Gastrocnemius medialis (tissue), 4 donors: ENCODE results near the gene SLC16A3. TPM values are rescaled to one million over a fixed set of nuclear protein-coding genes. Genes with fewer than 3 reads are reported as not detected.

ENCODE experiments used
- ATAC-seq, 2 donors: fragments of 150-250 bp; one replicate each; pipeline ENCODE4 v1.9.1; 2016
- DNase-seq, 2 donors: peaks; one replicate each; pipeline ENCODE4 v3.0.0-alpha.2; 2019
- H3K27ac ChIP-seq, 4 donors: fragments of 200-600 bp; sonication (generic); 1 replicate in 1 of 4; 2 replicates in 3 of 4; pipeline ENCODE4 v1.5.1; 2016 to 2018; ENCODE audit warnings: mild to moderate bottlenecking in 2 of 4, moderate library complexity in 1 of 4
- H3K27me3 ChIP-seq, 3 donors: fragments of 200-600 bp; sonication (generic) in 2 of 3; 1 replicate in 1 of 3; 2 replicates in 2 of 3; pipeline versions ENCODE4 v1.5.1 to v1.6.0; 2016 to 2019; ENCODE audit warnings: mild to moderate bottlenecking in 1 of 3, moderate library complexity in 1 of 3
- H3K36me3 ChIP-seq, 2 donors: fragments of 200-600 bp; sonication (generic) in 1 of 2; one replicate each; pipeline ENCODE4 v1.5.1; 2017 to 2018
- H3K4me1 ChIP-seq, 2 donors: fragments of 200-600 bp; sonication (generic) in 1 of 2; one replicate each; pipeline ENCODE4 v1.5.1; 2016 to 2017; ENCODE audit warnings: mild to moderate bottlenecking in 2 of 2
- H3K4me3 ChIP-seq, 4 donors: fragments of 200-600 bp; sonication (generic) in 3 of 4; 1 replicate in 1 of 4; 2 replicates in 3 of 4; pipeline ENCODE4 v1.5.1; 2016 to 2019; ENCODE audit warnings: mild to moderate bottlenecking in 2 of 4
- H3K9me3 ChIP-seq, 3 donors: fragments of 200-600 bp; sonication (generic) in 2 of 3; 1 replicate in 1 of 3; 2 replicates in 2 of 3; pipeline ENCODE4 v1.5.1; 2016 to 2019
- CTCF ChIP-seq, 5 experiments: fragments of 450-650 bp in 3 of 5; fragments of 200-600 bp in 2 of 5; sonication (generic) in 2 of 5; IDR thresholded peaks in 4 of 5; conservative IDR thresholded peaks in 1 of 5; 1 replicate in 4 of 5; 2 replicates in 1 of 5; pipeline ENCODE4 v1.5.1; 2016 to 2019; ENCODE audit warnings: antibody characterized with exemption in 5 of 5, mild to moderate bottlenecking in 3 of 5, moderate library complexity in 3 of 5
- POLR2A ChIP-seq, 2 donors: fragments of 450-650 bp; IDR thresholded peaks; one replicate each; pipeline ENCODE4 v1.6.1; 2017; ENCODE audit warnings: antibody characterized with exemption in 2 of 2, mild to moderate bottlenecking in 2 of 2, moderate library complexity in 2 of 2
- in situ Hi-C, 4 donors: fragments of 200-750 bp; cut with MboI; loops; one replicate each; pipeline versions ENCODE4 v1.15.0 to v1.8.0; 2017; ENCODE audit warnings: low sequenced_read_pairs in 4 of 4
- intact Hi-C: fragments of 100-400 bp; cut with DNase I; formaldehyde crosslinking; loops from one replicate; pipeline ENCODE4 v1.15.1; 2023; ENCODE audit warnings: low total_unique reads
- total RNA-seq, 4 donors: library from RNA; depleted of rRNA; stranded (reverse); fragments of >200 nt; gene quantifications; one replicate each; pipeline versions ENCODE4 v1.1.0 to v1.2.3, GENCODE V29; 2016

SLC16A3 gene
- total RNA-seq, 4 donors from 2014 or later = 46.0 to 173 (median 126) TPM

GRCh38 chr17:82245134-82246039 lies 16.5 kb downstream of the SLC16A3 start:
- Histone ChIP-seq H3K4me1 (peaks cover 55 to 57% of the 10 kb centered on the region in 2 donors), H3K27ac (peak overlapping the region; percentile 83 to 98 (median 91)), H3K27me3 (no peaks in the 10 kb centered on the region), H3K36me3 (peaks cover 0 to 62% of the 10 kb centered on the region in 2 donors), H3K9me3 (no peaks in the 10 kb centered on the region), H3K4me3 (no peak overlapping the region)
- ATAC-seq (no peak), DNase-seq (no peak)
- no peak for TF ChIP-seq POLR2A (IDR thresholded peaks at IDR 0.05)
- TF ChIP-seq CTCF (IDR thresholded peaks at IDR 0.05 in 4 of 5, conservative IDR thresholded peaks at IDR 0.05 in 1 of 5) = no peak
- intact Hi-C loops (no loop called here), in situ Hi-C loops (no loop called here)

- no peak for ATAC-seq
- intact Hi-C loops = no loop called here
- Histone ChIP-seq H3K27ac (peak overlapping the region; percentile 83 to 98 (median 91)), H3K36me3 (peaks cover 0 to 68% of the 10 kb centered on the region in 2 donors), H3K4me1 (peaks cover 50 to 53% of the 10 kb centered on the region in 2 donors), H3K9me3 (no peaks in the 10 kb centered on the region), H3K4me3 (no peak overlapping the region), H3K27me3 (no peaks in the 10 kb centered on the region)
- in situ Hi-C loops = no loop called here
- no peak for DNase-seq
- TF ChIP-seq CTCF (IDR thresholded peaks at IDR 0.05 in 4 of 5, conservative IDR thresholded peaks at IDR 0.05 in 1 of 5) = no peak
- no peak for TF ChIP-seq POLR2A (IDR thresholded peaks at IDR 0.05)
Observed at GRCh38 chr17:82246040-82246364, 17.2 kb downstream of the SLC16A3 start.

- H3K27ac ChIP-seq = peak overlapping the region; percentile 83 to 98 (median 91)
- TF ChIP-seq POLR2A (IDR thresholded peaks at IDR 0.05) (peak; percentile 19), CTCF (IDR thresholded peaks at IDR 0.05 in 4 of 5, conservative IDR thresholded peaks at IDR 0.05 in 1 of 5) (no peak)
- H3K9me3 ChIP-seq = no peaks in the 10 kb centered on the region
- no peaks in the 10 kb centered on the region for H3K27me3 ChIP-seq
- H3K4me1 ChIP-seq = peaks cover 45 to 48% of the 10 kb centered on the region in 2 donors
- DNase-seq (peak in 1 of 2 donors; percentile 82), ATAC-seq (peak; percentile 44 to 61)
- intact Hi-C loops = no loop called here
- in situ Hi-C loops = no loop called here
- H3K36me3 ChIP-seq = peaks cover 0 to 74% of the 10 kb centered on the region in 2 donors
- no peak overlapping the region for H3K4me3 ChIP-seq
Observed at GRCh38 chr17:82246365-82247181, 17.7 kb downstream of the SLC16A3 start.

- ATAC-seq (peak; percentile 3 to 19), DNase-seq (peak in 1 of 2 donors; percentile 64)
- intact Hi-C loops = no loop called here
- Histone ChIP-seq H3K27me3 (no peaks in the 10 kb centered on the region), H3K27ac (peak overlapping the region; percentile 83 to 98 (median 91)), H3K4me1 (peaks cover 37 to 40% of the 10 kb centered on the region in 2 donors), H3K36me3 (peaks cover 6 to 81% of the 10 kb centered on the region in 2 donors), H3K9me3 (no peaks in the 10 kb centered on the region), H3K4me3 (no peak overlapping the region)
- in situ Hi-C loops = no loop called here
- TF ChIP-seq CTCF (IDR thresholded peaks at IDR 0.05 in 4 of 5, conservative IDR thresholded peaks at IDR 0.05 in 1 of 5) (no peak), POLR2A (IDR thresholded peaks at IDR 0.05) (no peak)
Observed at GRCh38 chr17:82247182-82247823, 18.5 kb downstream of the SLC16A3 start.
